ENCODE data around the gene CLDN20.

Gene CLDN20

DNA sequence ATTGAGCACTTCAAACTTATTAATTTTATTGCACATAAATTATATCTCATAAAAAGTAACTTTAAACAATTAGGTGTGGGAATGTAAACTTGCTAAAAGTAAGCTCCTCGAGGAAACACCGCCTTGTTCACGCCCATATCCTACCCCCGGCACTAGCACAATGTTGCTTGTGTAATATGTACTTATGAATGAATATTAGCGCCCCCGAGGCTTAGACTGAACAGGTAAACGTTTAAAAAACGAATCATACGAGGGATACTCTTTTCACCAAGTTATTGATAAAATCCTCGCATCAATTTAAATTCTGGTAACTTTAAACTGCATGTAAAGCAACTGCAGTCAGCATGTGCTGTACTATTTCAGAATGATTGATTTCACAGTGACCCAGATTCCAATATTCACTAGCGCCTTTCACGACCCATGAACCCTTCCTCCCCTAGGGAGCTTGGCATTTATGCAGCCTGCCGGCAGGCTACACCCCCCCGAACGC lies 49.8 kb downstream of the CLDN20 start:
- DNase-seq (ENCODE audit: low read depth): no peak

DNA sequence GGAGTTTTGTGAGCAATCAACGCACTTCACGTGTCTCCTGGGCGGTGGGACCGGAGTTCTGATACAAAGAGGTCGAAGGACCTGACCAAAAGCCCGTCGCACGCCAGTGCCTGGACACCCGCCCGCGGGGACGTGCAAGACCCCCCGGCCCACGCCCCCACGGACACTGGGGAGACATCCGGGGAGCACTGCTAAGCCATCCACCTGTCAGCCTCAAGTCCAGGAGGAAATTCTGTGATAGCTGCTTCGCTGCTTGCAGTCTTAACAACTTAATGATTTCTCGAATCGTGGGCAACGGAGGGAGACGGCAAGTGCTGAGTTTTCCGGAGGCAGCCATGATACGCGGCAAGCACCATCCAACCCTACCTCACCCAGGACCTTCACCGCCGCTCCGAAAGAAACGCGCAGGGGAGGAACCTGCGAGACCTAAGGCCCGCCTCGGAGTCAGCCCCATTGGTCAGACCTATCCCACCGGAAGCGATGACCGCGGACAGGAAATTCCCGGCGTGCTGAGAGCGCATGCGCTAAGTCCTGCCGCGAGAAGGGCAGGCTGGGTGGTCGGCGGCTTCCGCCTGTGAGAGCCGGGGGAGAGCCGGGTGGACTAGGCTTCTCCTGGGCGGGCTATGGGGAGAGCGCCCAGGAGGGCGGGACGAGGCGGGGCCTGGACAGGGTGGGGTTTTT lies 50.4 kb downstream of the CLDN20 start, which contains the start of gene TFB1M:
TFB1M (minus strand) TSS at position 393 of the 681 bp plus-strand sequence; CDS start at position 337, 56 bp downstream.
- peak; percentile 98 for DNase-seq (ENCODE audit: low read depth)

GRCh38 chr6:155314773-155315515 lies 51.1 kb downstream of the CLDN20 start:
- no peak for DNase-seq (ENCODE audit: low read depth)

DNA sequence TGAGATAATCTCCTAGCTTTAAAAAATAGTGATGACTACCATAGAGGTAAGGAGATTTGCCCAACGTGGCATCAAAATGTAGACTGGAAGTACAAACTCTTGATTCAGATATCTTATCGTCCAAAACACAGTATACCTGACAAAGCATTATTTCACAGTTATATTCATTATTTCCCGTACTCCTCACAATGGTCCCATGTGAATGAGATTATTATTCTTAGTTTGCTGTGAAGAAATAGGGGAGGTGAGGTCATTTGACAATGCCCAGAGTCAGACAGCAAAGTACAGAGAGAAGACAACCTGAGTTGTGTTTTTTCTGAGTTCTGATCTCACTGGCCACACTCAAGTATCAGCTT lies 51.7 kb downstream of the CLDN20 start:
- DNase-seq (ENCODE audit: low read depth): no peak

- DNase-seq (ENCODE audit: low read depth): no peak
Measured at GRCh38 chr6:155316419-155316818, 52.6 kb downstream of the CLDN20 start.

DNA sequence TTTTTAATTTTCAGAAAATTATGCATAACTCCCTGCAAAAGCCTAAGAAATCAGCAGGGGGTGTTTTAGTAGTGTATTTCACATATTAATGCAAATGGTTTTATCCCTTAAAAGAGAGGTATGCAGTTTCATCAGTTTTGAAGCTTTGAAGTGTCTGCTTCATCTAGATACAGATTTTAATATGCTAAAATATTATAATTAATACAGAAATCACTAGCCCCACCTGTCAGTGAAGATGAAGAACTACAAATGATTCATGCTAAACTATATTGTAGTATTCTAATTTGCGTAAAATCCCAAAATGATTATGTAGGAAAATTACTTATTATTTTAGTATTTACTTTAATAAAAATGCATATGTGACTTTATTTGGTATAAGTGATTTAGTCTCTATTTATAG lies 53.4 kb downstream of the CLDN20 start:
- no peak for DNase-seq (ENCODE audit: low read depth)

- DNase-seq (ENCODE audit: low read depth): no peak
Measured at GRCh38 chr6:155319902-155320301, 56.1 kb downstream of the CLDN20 start.

- no peak for DNase-seq (ENCODE audit: low read depth)
Measured at GRCh38 chr6:155324172-155324571, 60.4 kb downstream of the CLDN20 start.

- no peak for DNase-seq (ENCODE audit: low read depth)
Measured at GRCh38 chr6:155324993-155325392, 61.2 kb downstream of the CLDN20 start.

GRCh38 chr6:155325700-155326516 lies 62.1 kb downstream of the CLDN20 start:
- no peak for DNase-seq (ENCODE audit: low read depth)
